NCI-H1694 (cell line): ENCODE measurements around the gene NPAS3.

Experiments
- DNase-seq: peaks from one replicate; lab custom pipeline; 2025; lab: John Stamatoyannopoulos, UW

The NPAS3 gene

GRCh38 chr14:33642080-33642479, 703.4 kb downstream of the NPAS3 start:
- no peak for DNase-seq

GRCh38 chr14:33642691-33643244, 704.1 kb downstream of the NPAS3 start:
- no peak for DNase-seq

- DNase-seq: no peak
Observed at GRCh38 chr14:33643426-33644181, 704.9 kb downstream of the NPAS3 start.

GRCh38 chr14:33646692-33647260, 708.1 kb downstream of the NPAS3 start:
- DNase-seq: no peak

- no peak for DNase-seq
Observed at GRCh38 chr14:33647385-33647786, 708.7 kb downstream of the NPAS3 start.

GRCh38 chr14:33650430-33650829, 711.8 kb downstream of the NPAS3 start:
- no peak for DNase-seq

GRCh38 chr14:33652566-33653307, 714.1 kb downstream of the NPAS3 start:
- DNase-seq: no peak

GRCh38 chr14:33653308-33653695, 714.6 kb downstream of the NPAS3 start:
- no peak for DNase-seq

GRCh38 chr14:33655421-33655820, 716.7 kb downstream of the NPAS3 start:
- DNase-seq: no peak

GRCh38 chr14:33657476-33657875, 718.8 kb downstream of the NPAS3 start:
- no peak for DNase-seq

GRCh38 chr14:33660248-33660647, 721.6 kb downstream of the NPAS3 start:
- DNase-seq: no peak

- DNase-seq: no peak
Observed at GRCh38 chr14:33661101-33661500, 722.4 kb downstream of the NPAS3 start.

- DNase-seq: no peak
Observed at GRCh38 chr14:33668066-33668465, 729.4 kb downstream of the NPAS3 start.

GRCh38 chr14:33669111-33669510, 730.4 kb downstream of the NPAS3 start:
- no peak for DNase-seq

GRCh38 chr14:33670235-33670634, 731.6 kb downstream of the NPAS3 start:
- no peak for DNase-seq

GRCh38 chr14:33671556-33671955, 732.9 kb downstream of the NPAS3 start:
- no peak for DNase-seq

- DNase-seq: no peak
Observed at GRCh38 chr14:33674927-33675326, 736.2 kb downstream of the NPAS3 start.

- DNase-seq: no peak
Observed at GRCh38 chr14:33675415-33676130, 736.9 kb downstream of the NPAS3 start.

GRCh38 chr14:33676135-33676566, 737.5 kb downstream of the NPAS3 start:
- DNase-seq: no peak

GRCh38 chr14:33676891-33677290, 738.2 kb downstream of the NPAS3 start:
- DNase-seq: no peak

- no peak for DNase-seq
Observed at GRCh38 chr14:33678005-33678404, 739.3 kb downstream of the NPAS3 start.

GRCh38 chr14:33679025-33679424, 740.3 kb downstream of the NPAS3 start:
- DNase-seq: no peak
